ENCODE measurements around the gene AGER.
"Not testable (repeated sequence)": the region's sequence is repeated elsewhere in the genome, so short reads cannot be mapped to it uniquely, and the experiment has no call there.

The AGER gene

DNA sequence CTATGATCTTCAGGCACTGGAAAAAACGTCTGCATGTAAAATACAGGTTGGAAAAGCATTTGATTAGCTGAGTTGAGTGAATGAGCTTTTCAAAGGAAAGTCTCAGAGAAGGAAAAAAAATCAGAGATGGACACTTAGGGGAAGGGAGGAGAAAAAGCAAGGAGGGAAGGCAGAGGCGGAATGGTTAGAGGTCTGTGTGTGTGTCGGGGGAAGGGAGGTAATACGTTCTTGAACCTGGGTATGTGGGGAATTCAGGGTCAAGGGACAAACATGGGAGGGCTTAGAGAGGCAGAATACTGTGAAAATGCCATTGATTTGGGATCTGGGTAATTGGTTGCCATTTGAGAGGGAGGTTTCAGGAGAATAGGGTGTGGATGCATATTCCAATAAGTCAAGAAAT lies 37.4 kb downstream of the AGER start:
- no peak for DNase-seq

DNA sequence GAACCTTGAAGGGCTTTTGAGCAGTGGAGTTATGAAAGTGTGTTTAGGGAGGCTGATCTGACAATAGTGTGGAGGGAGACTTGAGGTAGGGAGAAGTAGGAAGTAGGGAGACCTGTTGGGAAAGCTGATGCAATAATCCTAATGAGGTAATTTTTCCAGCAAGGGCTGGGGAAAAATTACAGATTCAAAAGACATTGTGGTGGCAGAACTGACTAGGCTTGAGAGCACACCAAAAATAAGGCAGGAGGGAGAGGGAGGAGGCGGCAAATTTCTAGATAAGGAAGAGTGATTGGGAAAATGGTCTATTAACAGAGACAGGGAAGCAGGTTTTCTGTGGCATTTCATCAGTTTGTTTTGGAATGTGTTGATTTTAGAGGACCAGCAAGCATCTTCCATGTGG lies 37.8 kb downstream of the AGER start:
- no peak for DNase-seq

GRCh38 chr6:32144238-32144637 lies 39.8 kb downstream of the AGER start:
- not testable (repeated sequence) for DNase-seq

- no peak for DNase-seq
These were observed 43.5 kb downstream of the AGER start for GRCh38 chr6:32140420-32141046.

DNA sequence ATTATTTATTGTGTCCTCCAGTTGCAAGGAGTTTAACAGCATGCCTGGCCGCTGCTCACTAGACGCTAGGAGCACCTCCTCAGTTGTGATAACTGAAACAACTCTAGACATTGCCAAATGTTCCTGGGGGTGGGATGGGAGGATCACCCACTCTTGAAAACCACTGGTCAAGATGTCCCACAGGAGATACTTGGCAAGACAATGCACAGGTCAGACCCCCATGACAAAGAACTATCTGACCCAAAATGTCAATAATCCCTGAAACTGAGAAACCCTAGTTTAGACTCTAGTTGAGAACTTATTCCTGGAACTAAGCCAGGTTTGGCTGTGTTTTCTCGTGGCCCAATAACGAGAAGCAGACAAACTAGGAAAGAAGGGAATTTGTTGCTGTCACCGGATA lies 44.5 kb downstream of the AGER start:
- DNase-seq, result no peak

DNA sequence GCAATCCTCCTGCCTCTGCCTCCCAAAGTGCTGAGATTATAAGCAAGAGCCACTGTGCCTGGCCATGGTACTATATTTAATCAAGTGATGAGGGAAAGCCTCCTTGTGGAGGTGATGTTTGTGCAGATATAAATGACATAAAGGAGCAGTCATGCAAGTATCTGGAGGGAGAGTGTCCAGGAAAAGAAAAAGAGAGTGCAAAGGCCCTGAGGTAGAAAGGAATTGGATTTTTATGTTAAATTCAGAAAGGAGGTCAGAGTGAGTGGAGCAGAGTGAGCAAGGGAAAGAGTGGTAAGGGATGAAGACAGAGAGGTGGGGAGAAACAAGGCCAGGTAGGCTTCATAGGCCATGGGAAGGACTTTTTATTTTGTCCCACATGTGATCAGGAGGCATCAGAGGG lies 46.6 kb downstream of the AGER start:
- no peak for DNase-seq

GRCh38 chr6:32133786-32134185 lies 50.3 kb downstream of the AGER start:
- DNase-seq, result no peak

GRCh38 chr6:32132110-32132509 lies 51.9 kb downstream of the AGER start:
- DNase-seq, result no peak

GRCh38 chr6:32131439-32131948 lies 52.6 kb downstream of the AGER start:
- no peak for DNase-seq
